Neuronal stem cell (in vitro differentiated cells): ENCODE results near the gene CNPY1.

Source experiments
- DNase-seq: peaks from one replicate; pipeline ENCODE4 v3.0.0-alpha.2; 2013; ENCODE audit warnings: low spot score
- H2AFZ ChIP-seq: one replicate; pipeline ENCODE4 v1.6.1; 2013; ENCODE audit warnings: mild to moderate bottlenecking, low read length, inconsistent platforms
- H2AK5ac ChIP-seq: 2 replicates; pipeline ENCODE4 v1.6.1; 2013; ENCODE audit warnings: low read depth, mild to moderate bottlenecking, inconsistent platforms, low read length, moderate library complexity, mixed read lengths
- H2BK120ac ChIP-seq: 2 replicates; pipeline ENCODE4 v1.6.1; 2013; ENCODE audit warnings: low read depth, mild to moderate bottlenecking, inconsistent platforms, low read length, moderate library complexity, mixed read lengths
- H2BK12ac ChIP-seq: one replicate; pipeline ENCODE4 v1.6.1; 2013; ENCODE audit warnings: low read length, inconsistent platforms
- H2BK15ac ChIP-seq: 2 replicates; pipeline ENCODE4 v1.6.1; 2013; ENCODE audit warnings: mild to moderate bottlenecking, low read length, inconsistent platforms, mixed read lengths
- H2BK5ac ChIP-seq: one replicate; pipeline ENCODE4 v1.6.1; 2013; ENCODE audit warnings: inconsistent platforms, mild to moderate bottlenecking, low read length, moderate library complexity
- H3K14ac ChIP-seq: one replicate; pipeline ENCODE4 v1.6.1; 2013; ENCODE audit warnings: low read length, inconsistent platforms
- H3K18ac ChIP-seq: 2 replicates; pipeline ENCODE4 v1.6.1; 2013; ENCODE audit warnings: low read length, inconsistent platforms
- H3K23ac ChIP-seq: 2 replicates; pipeline ENCODE4 v1.6.1; 2013; ENCODE audit warnings: low read depth, mild to moderate bottlenecking, mixed read lengths, low read length, inconsistent platforms; ENCODE audit not compliant: poor library complexity
- H3K27ac ChIP-seq: replicated peaks from 3 replicates; pipeline ENCODE4 v1.5.1; 2013; ENCODE audit warnings: low read length, inconsistent platforms
- H3K27me3 ChIP-seq, 3 experiments: 2 replicates each; pipeline ENCODE4 v1.6.1; 2013; ENCODE audit warnings: low read length in 3 of 3, mild to moderate bottlenecking in 2 of 3, inconsistent platforms in 1 of 3, low read depth in 1 of 3, mixed read lengths in 1 of 3, moderate library complexity in 1 of 3; ENCODE audit not compliant: control insufficient read depth in 3 of 3, insufficient read depth in 3 of 3
- H3K36me3 ChIP-seq, 2 donors: replicated peaks in 1 of 2; 2 replicates each; pipeline ENCODE4 v1.6.1; 2013; ENCODE audit warnings: low read length in 2 of 2; ENCODE audit not compliant: control insufficient read depth in 2 of 2, insufficient read depth in 2 of 2
- H3K4ac ChIP-seq: 2 replicates; pipeline ENCODE4 v1.6.1; 2013; ENCODE audit warnings: inconsistent platforms, mild to moderate bottlenecking, low read length, moderate library complexity
- H3K4me1 ChIP-seq, 2 donors: 1 replicate in 1 of 2; 2 replicates in 1 of 2; pipeline ENCODE4 v1.6.1; 2013; ENCODE audit warnings: low read length in 2 of 2, low read depth in 1 of 2; ENCODE audit not compliant: control insufficient read depth in 2 of 2, insufficient read depth in 1 of 2
- H3K4me2 ChIP-seq: one replicate; pipeline ENCODE4 v1.6.1; 2013; ENCODE audit warnings: mild to moderate bottlenecking, low read length, inconsistent platforms; ENCODE audit not compliant: insufficient read depth, poor library complexity, severe bottlenecking
- H3K4me3 ChIP-seq, 2 donors: 2 replicates each; pipeline ENCODE4 v1.5.1; 2013; ENCODE audit warnings: low read length in 2 of 2, mild to moderate bottlenecking in 2 of 2, inconsistent platforms in 1 of 2, moderate library complexity in 1 of 2
- H3K79me1 ChIP-seq: one replicate; pipeline ENCODE4 v1.6.1; 2013; ENCODE audit warnings: low read depth, mild to moderate bottlenecking, inconsistent platforms, low read length, moderate library complexity
- H3K9ac ChIP-seq: one replicate; pipeline ENCODE4 v1.6.1; 2013; ENCODE audit warnings: mild to moderate bottlenecking, low read depth, low read length, inconsistent platforms; ENCODE audit not compliant: poor library complexity
- H3K9me3 ChIP-seq, 2 donors: replicated peaks in 1 of 2; 2 replicates each; pipeline versions ENCODE3 to v1.6.1; 2013; ENCODE audit warnings: low read length in 2 of 2, mild to moderate bottlenecking in 2 of 2, inconsistent platforms in 1 of 2, low read depth in 1 of 2, mixed read lengths in 1 of 2, moderate library complexity in 1 of 2; ENCODE audit not compliant: control insufficient read depth in 2 of 2, insufficient read depth in 1 of 2
- H4K8ac ChIP-seq: one replicate; pipeline ENCODE4 v1.6.1; 2013; ENCODE audit warnings: low read depth, mild to moderate bottlenecking, inconsistent platforms, low read length, moderate library complexity
- H4K91ac ChIP-seq: one replicate; pipeline ENCODE4 v1.6.1; 2013; ENCODE audit warnings: low read length, low read depth, mild to moderate bottlenecking, inconsistent platforms; ENCODE audit not compliant: poor library complexity
- WGBS, 2 donors: extraction: QIAGEN DNeasy Blood & Tissue Kit; methylation state at CpG; one replicate each; pipeline ENCODE4 v1.1.7; 2013; ENCODE audit warnings: missing lambda C conversion rate in 2 of 2, mixed read lengths in 1 of 2; ENCODE audit not compliant: insufficient read length in 2 of 2, insufficient replicate concordance in 1 of 2; ENCODE audit errors: extremely low coverage in 2 of 2; 5-methylcytosine and 5-hydroxymethylcytosine counted together

CNPY1 gene

DNA sequence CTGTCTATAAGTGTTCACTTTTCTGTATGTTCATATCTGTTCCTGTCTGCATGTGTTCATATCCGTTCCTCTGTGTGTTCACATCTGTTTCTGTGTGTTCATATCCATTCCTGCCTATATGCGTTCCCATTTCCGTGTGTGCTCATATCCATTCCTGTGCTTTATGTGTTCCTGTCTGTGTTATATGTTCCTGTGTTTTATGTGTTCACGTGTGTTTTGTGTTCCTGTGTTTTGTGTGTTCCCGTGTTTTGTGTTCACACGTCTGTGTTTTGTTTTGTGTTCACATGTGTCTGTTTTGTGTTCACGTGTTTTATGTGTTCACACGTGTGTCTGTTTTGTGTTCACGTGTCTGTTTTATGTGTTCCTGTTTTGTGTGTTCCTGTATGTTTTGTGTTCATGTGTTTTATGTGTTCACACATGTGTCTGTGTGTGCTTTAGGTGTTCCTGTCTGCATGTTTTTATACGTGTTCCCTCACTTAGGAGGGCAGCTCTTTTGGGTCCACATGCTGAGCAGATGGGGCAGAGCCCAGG lies 42.2 kb upstream of the CNPY1 start:
- H2BK5ac ChIP-seq, result no peak overlapping the region
- no peak overlapping the region for H3K18ac ChIP-seq
- H3K9me3 ChIP-seq, result peaks cover 0 to 10% of the 10 kb centered on the region in 2 donors
- H2BK12ac ChIP-seq, result no peak overlapping the region
- no peaks in the 10 kb centered on the region for H3K36me3 ChIP-seq
- H2AFZ ChIP-seq, result no peak overlapping the region
- no peak overlapping the region for H2BK15ac ChIP-seq
- peak overlapping the region; percentile 25 for H2AK5ac ChIP-seq
- no peak overlapping the region for H4K91ac ChIP-seq
- no peak overlapping the region for H3K4me2 ChIP-seq
- peak overlapping the region; percentile 76 for H3K23ac ChIP-seq
- WGBS, 2 donors, result no CpG with 5 or more reads among the region's 10 CpGs
- H3K27me3 ChIP-seq, result peaks cover 0 to 4% (median 0%) of the 10 kb centered on the region in 3 experiments
- H3K4me3 ChIP-seq, result peak overlapping the region in 1 of 2 donors; percentile 15
- H4K8ac ChIP-seq, result no peak overlapping the region
- H3K27ac ChIP-seq, result no peak overlapping the region
- no peak overlapping the region for H3K4ac ChIP-seq
- no peak overlapping the region for H3K9ac ChIP-seq
- H2BK120ac ChIP-seq, result no peak overlapping the region
- no peak overlapping the region for H3K14ac ChIP-seq
- peaks cover 5 to 16% of the 10 kb centered on the region in 2 donors for H3K4me1 ChIP-seq
- no peak for DNase-seq
- no peaks in the 10 kb centered on the region for H3K79me1 ChIP-seq

DNA sequence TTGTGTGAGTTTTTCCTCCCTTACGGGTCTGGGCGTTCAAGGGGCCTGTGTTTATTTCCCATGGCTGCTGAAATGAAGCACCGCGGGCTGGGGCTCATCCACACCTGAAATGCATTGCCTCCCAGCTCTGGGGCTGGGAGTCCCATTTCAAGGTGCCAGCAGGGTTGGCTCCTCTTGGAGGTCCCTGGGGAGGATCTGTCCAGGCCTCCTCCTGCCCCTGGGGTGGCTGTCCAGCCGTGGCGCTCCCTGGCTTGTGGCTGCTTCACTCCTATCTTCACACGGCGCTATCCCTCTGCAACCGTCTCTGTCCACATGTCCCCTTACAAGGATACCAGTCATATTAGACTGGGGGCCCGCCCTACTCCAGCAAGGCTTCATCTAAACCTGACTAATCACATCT lies 41.1 kb upstream of the CNPY1 start:
- Histone ChIP-seq H4K8ac (no peak overlapping the region), H2BK5ac (no peak overlapping the region), H2BK15ac (no peak overlapping the region), H3K79me1 (no peaks in the 10 kb centered on the region), H2AFZ (no peak overlapping the region), H4K91ac (no peak overlapping the region), H3K36me3 (no peaks in the 10 kb centered on the region), H3K18ac (peak overlapping the region; percentile 41), H3K9ac (no peak overlapping the region), H3K14ac (no peak overlapping the region), H2AK5ac (no peak overlapping the region), H3K4me1 (peaks cover 4 to 16% of the 10 kb centered on the region in 2 donors), H3K23ac (no peak overlapping the region), H3K4me2 (no peak overlapping the region), H3K4me3 (no peak overlapping the region), H3K4ac (no peak overlapping the region), H3K9me3 (peaks cover 0 to 10% of the 10 kb centered on the region in 2 donors), H2BK120ac (no peak overlapping the region), H3K27ac (no peak overlapping the region), H3K27me3 (peaks cover 0 to 9% (median 0%) of the 10 kb centered on the region in 3 experiments), H2BK12ac (no peak overlapping the region)
- no CpG with 5 or more reads among the region's 10 CpGs for WGBS, 2 donors
- no peak for DNase-seq

DNA sequence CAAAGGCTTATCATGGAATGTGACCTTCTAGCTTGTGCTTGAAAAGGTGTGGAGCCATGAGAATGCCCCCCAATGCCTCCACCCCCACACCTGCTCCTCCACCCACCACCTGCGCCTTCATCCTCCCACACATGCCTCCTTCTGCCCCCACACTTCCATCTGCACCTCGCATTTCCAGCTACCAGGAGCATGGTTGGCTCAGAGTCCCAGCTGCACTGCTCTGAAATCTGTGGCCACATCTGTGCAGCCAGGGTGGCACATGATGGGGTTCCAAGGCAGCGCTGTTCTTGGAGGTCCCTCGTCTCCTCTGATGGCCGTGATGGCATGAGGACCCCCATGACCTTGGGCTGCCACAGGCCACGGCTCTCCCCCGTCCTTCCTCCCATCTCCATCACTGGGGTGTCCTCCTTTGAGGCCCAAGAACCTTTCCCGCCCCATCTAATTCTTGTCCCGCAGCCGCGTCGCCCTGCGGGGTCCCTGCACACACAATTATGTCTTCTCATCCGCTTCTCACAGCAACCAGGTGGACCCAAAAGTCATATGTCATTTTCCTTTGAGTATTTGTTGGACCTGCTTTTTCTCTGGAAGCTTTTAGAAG lies 40.6 kb upstream of the CNPY1 start:
- DNase-seq, result no peak
- no peak overlapping the region for H3K9ac ChIP-seq

DNA sequence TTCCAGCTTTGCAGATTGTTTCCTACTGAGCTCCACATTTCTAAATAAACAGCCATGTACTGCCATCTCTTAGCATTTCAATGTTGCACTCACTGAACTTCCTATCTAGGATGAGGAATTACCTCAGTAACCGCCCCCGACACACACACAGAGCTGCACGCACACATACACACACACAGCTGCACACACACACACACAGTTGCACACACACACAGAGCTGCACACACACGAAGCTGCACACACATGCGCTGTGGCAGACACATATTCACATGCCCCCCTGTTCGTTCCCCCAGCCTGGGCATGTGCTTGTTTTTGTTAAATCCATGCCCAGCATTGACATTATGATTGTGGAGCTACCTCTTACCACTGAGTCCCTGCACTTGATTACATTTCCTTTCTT lies 39.6 kb upstream of the CNPY1 start:
- no peak overlapping the region for H2BK5ac ChIP-seq

More for the DNA sequence above, 40.6 kb upstream of the CNPY1 start:
- H3K36me3 ChIP-seq, result no peaks in the 10 kb centered on the region
- H2AK5ac ChIP-seq, result no peak overlapping the region
- no peak overlapping the region for H3K4me2 ChIP-seq
- no peak overlapping the region for H4K91ac ChIP-seq
- no peak overlapping the region for H3K4ac ChIP-seq
- no peak overlapping the region for H2BK12ac ChIP-seq
- H3K4me1 ChIP-seq, result peaks cover 4 to 16% of the 10 kb centered on the region in 2 donors
- no peak overlapping the region for H4K8ac ChIP-seq
- H3K14ac ChIP-seq, result no peak overlapping the region
- no peak overlapping the region for H2BK15ac ChIP-seq
- WGBS, 2 donors, result no CpG with 5 or more reads among the region's 14 CpGs
- H3K27me3 ChIP-seq, result peaks cover 0 to 15% (median 0%) of the 10 kb centered on the region in 3 experiments
- H3K27ac ChIP-seq, result no peak overlapping the region
- no peak overlapping the region for H3K18ac ChIP-seq
- no peaks in the 10 kb centered on the region for H3K79me1 ChIP-seq
- H2AFZ ChIP-seq, result no peak overlapping the region
- H3K23ac ChIP-seq, result no peak overlapping the region
- peaks cover 0 to 10% of the 10 kb centered on the region in 2 donors for H3K9me3 ChIP-seq
- no peak overlapping the region for H2BK5ac ChIP-seq
- no peak overlapping the region for H3K4me3 ChIP-seq
- no peak overlapping the region for H2BK120ac ChIP-seq

More for the DNA sequence above, 39.6 kb upstream of the CNPY1 start:
- Histone ChIP-seq H3K14ac (no peak overlapping the region), H3K36me3 (no peaks in the 10 kb centered on the region), H3K27me3 (peaks cover 0 to 22% (median 0%) of the 10 kb centered on the region in 3 experiments), H3K4ac (no peak overlapping the region), H3K4me1 (peaks cover 8 to 14% of the 10 kb centered on the region in 2 donors), H2AFZ (no peak overlapping the region), H2BK12ac (no peak overlapping the region), H3K4me2 (no peak overlapping the region), H3K23ac (no peak overlapping the region), H3K9me3 (peaks cover 0 to 5% of the 10 kb centered on the region in 2 donors), H3K79me1 (no peaks in the 10 kb centered on the region), H2AK5ac (no peak overlapping the region), H4K91ac (peak overlapping the region; percentile 10), H2BK120ac (no peak overlapping the region), H3K27ac (no peak overlapping the region), H3K9ac (no peak overlapping the region), H3K4me3 (no peak overlapping the region), H2BK15ac (no peak overlapping the region), H4K8ac (no peak overlapping the region), H3K18ac (no peak overlapping the region)
- no peak for DNase-seq
- WGBS, 2 donors, result no CpG with 5 or more reads among the region's 6 CpGs
